ENCODE results near the gene ZBTB5. TPM values are rescaled to one million over a fixed set of nuclear protein-coding genes. Genes with fewer than 3 reads are reported as not detected.
"Not testable (repeated sequence)": the region's sequence is repeated elsewhere in the genome, so short reads cannot be mapped to it uniquely, and the experiment has no call there.

The ZBTB5 gene, protein sequence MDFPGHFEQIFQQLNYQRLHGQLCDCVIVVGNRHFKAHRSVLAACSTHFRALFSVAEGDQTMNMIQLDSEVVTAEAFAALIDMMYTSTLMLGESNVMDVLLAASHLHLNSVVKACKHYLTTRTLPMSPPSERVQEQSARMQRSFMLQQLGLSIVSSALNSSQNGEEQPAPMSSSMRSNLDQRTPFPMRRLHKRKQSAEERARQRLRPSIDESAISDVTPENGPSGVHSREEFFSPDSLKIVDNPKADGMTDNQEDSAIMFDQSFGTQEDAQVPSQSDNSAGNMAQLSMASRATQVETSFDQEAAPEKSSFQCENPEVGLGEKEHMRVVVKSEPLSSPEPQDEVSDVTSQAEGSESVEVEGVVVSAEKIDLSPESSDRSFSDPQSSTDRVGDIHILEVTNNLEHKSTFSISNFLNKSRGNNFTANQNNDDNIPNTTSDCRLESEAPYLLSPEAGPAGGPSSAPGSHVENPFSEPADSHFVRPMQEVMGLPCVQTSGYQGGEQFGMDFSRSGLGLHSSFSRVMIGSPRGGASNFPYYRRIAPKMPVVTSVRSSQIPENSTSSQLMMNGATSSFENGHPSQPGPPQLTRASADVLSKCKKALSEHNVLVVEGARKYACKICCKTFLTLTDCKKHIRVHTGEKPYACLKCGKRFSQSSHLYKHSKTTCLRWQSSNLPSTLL
- 13.6 and 14.6 TPM in 2 replicates for total RNA-seq (2014; rRNA removed; shearing (Covaris generic))

DNA sequence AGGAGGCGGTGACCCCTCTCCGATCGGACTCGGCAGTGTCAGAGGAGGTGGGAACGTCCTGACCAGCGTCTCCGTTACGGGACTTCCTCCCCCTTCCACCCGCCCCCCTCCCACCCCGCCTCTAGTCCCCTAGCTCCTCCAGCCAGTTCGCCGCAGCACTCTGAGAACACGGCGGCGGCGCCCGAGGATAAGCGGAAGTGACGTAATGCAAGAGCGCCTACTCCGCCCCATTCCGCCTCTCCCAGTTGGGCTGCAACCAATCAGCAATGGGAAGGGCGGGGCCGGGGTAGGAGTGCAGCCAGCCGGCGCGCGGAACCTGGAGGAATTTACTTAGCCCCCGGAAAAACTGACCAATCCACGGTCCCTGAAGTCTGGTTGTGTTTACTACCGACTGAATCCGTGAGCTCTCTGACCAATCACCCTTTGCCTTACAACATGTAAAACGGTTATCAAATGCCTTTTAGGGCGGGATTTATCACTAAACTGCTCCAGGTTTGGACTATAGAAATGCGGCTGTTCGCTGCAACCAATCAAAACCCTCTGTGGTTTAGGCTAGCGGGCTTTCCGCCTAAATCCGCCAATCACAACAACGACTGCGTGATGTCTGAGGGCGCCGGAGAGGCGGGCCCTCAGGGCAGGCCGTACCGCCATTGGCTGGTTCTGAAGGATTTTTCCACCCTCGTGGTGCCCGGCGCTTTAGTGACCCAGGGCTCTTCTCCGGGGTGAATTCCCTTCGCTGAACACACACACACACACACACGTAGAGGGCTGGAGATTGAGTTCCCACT lies at the start of gene ZBTB5:
ZBTB5 (minus strand) TSS at position 202 of the 788 bp plus-strand sequence. CDS start 22,899 bp downstream, outside the sequence.
- DNase-seq (ENCODE audit: low spot score): peak; percentile 100

DNA sequence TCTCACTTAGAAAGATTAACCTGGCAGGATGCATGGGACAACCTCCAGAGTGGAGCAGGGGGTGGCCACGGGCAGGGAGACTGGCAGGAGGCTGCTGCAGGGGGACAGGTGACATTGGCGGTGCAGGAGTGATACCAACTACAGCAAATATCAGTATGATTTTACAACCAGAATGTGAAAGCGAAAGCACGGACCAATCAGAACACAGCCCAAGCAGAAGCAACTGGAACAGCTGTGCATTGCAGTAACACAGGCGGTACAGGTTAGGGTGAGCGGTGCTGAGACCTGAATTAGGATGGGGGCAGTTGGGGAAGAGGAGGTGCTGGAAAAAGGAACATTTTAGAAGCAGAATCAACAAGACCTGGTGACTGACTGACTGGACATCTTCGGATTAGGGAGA lies 49.7 kb upstream of the ZBTB5 start:
- no peak for DNase-seq (ENCODE audit: low spot score)

DNA sequence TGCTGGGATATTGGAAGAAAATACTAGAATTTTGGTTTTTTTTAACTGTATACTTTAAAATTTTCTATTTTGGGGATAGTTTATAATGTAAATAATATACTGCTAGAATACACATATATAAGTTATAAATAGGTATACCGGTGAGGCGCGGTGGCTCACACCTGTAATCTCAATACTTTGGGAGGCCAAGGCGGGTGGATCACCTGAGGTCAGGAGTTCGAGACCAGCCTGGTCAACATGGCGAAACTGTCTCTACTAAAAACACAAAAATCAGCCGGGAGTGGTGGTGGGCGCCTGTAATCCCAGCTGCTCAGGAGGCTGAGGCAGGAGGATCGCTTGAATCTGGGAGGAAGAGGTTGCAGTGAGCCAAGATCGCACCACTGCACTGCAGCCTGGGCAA lies 49.2 kb upstream of the ZBTB5 start:
- not testable (repeated sequence) for DNase-seq (ENCODE audit: low spot score)

DNA sequence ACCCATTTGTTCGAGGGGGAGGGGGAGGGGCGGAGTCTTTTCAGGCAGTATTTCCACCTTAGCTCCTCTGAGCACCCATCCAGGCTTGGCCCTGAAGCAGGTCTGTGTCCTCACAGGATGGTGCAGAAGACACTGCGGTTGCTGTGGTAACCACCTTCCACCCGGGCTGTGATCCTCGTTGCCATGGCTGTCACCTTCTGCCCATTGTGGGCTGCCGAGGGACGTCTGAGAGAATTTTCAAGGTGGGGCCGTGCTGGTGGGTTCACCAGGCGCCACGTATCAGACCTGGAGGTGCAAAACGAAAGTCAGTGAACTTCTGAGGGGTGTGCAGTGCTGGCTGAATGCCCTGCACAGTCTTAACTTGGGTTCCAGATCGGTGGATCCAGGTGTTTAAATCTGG lies 47.2 kb upstream of the ZBTB5 start:
- DNase-seq (ENCODE audit: low spot score): no peak

DNA sequence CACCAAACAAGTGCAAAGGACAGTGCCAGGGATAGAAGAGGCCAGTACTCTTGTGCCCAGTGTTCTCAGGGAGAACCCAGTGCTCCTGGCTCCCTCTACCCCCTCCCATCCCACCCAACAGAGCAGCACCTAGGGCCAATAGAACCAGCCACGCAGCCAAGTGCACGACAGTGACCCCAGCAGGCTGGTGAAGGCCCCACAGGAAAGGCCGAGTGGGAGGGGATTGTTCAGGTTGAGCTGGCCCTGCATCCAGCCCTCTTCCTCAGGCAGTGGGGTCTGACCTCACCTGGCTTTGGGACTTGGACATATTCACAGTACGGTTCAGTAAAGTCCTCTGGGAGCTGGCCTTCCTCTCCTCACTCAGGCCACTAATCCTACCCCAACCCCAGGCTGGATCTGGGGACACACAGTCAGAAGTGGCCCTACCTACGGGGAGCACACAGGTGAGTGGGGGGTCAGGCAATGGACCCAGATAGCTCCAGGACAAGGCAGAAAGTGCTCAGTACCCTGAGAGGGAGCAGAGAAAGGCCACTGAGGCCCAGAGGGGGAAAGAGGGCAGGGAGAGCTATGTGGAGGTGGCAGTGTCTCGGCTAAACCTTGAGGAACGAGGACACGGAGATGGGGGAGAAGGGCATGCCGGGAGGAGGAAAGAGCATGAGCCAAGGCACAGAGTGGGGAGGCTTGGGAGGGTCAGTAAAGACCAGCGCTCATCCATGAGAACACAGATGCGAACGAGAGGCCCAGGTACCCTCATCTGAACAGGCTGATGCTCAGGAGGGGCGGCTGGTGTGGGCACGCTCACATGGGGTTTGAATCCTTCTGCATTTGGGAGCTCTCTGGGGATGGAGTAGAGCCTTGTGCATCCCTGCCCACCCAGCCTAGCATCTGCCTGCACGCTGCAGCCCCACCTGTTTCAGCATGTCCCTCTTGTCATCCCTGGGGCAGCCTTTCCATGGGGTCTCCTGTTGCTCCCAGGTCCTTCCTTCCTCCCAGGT lies 46.1 kb upstream of the ZBTB5 start:
- DNase-seq (ENCODE audit: low spot score): no peak

DNA sequence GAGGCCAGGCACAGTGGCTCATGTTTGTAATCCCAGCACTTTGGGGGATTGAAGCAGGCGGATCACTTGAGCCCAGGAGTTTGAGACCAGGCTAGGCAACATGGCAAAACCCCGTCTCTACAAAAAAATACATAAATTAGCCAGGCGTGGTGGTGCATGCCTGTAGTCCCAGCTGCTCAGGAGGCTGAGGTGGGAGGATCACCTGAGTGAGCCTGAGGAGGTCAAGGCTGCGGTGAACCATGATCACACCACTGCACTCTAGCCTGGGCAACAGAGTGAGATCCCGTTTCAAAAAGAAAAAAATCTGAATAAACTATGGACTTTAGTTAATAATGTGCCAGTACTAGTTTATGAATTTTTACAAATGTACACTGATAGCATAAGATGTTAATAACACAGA lies 44.8 kb upstream of the ZBTB5 start:
- not testable (repeated sequence) for DNase-seq (ENCODE audit: low spot score)

DNA sequence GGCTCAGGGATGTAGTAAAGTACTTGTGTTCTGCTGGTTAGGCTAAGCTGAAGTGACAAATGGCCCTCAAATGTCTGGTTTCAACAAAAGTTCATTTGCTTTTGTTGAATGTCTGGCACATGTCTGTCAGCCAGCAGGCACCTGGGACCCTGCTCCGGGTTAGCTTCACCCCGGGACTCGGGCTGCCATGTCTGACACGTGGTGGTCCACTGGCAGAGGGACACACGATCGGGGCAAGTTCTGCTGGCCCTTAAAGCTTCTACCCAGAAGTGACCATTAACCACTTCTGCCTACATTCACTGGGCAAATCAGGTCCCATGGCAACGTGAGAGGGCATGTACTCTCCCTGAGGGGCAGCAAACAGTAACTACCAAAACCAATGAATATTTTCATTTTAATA lies 44.3 kb upstream of the ZBTB5 start:
- no peak for DNase-seq (ENCODE audit: low spot score)

DNA sequence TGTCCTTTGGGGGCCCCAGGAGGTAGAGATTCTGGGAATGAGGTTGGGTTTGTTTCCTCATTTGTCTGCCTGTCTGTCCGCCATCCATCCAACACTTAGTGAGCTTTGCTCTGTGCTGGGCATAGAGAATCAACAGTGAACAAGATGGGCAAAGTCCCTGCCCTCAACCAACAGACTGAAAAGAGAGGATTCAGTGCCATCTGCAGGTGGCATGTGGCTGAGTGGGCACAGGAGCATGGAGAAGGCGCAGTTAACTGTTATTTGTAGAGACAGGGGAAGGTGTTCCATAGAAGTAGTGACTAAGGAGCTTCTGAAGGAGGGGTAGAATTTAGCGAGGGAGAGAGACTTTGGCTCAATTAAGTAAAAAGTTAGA lies 43.6 kb upstream of the ZBTB5 start:
- DNase-seq (ENCODE audit: low spot score): no peak

DNA sequence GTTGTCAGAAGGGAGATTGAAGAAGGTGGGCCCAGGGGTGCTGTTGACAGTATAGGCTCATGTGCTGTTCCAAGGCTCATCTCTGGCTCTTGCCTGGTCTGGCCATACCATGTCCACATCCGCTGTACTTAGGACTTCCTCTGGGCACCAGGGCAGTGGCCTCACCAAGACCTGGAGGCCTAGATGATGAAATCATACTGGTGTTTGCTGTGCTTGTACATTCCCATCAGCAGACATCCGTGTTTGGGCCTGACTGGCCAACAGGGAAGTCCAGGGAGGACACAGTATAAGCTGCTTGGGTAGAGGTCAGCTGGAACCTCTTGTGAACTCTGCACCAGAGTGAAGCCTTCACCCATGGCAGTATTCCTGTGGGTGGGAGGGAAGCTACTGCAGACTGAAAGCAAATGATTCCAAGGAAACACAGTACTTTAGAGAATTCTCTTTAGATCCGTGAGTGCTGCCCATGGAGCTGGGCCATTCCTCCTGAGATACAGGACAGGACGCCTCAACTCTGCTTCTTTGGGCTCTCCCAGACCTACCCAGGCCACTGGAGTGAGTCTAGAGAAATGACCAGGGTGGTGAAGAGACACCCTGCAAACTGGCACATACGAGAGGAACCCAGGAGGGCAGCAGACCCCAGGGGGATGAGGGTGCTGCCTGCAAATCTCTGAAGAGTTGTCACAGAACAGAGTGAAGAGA lies 43.0 kb upstream of the ZBTB5 start:
- DNase-seq (ENCODE audit: low spot score): no peak

DNA sequence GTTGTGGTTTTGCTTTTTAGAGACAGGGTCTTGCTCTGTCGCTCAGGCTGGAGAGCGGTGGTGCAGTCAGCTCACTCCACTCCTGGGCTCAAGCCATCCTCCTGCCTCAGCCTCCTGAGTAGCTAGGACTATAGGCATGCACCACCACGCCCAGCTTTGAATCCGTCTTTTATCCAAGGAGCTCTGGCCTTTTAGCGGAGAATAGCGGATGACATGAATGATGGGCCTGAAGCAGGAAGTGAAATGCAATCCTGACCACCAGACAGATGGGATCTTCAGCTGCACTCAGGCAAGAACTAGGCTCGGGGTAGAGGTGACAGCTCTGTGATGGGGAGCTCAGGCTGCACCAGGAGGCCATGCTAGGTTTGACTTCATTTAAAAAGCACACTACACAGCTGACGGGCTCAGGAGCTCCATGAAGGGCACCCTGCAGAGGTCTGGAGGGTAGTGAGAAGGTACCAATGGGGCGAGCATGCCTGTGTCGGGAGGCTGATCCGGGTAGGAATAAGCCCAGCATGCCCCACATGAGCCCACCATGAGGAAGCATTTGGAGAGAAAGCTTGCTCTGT lies 42.4 kb upstream of the ZBTB5 start:
- no peak for DNase-seq (ENCODE audit: low spot score)

DNA sequence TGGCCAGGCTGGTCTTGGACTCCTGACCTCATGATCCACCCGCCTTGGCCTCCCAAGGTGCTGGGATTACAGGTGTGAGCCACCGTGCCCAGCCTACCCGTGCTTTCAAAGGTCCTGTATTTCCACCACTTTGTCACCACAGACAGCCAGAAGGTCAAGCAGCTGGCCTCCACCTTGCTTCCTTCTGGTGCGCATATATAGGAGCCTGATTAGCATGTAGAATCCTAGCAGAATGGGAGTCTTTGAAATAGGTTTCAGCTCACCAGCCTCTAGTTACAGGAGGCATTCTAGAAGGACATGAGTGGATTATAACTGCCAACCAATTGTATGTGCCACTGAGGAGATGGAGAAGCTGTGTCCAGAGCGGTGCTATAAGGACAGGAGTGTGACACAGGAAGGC lies 39.4 kb upstream of the ZBTB5 start:
- no peak for DNase-seq (ENCODE audit: low spot score)

DNA sequence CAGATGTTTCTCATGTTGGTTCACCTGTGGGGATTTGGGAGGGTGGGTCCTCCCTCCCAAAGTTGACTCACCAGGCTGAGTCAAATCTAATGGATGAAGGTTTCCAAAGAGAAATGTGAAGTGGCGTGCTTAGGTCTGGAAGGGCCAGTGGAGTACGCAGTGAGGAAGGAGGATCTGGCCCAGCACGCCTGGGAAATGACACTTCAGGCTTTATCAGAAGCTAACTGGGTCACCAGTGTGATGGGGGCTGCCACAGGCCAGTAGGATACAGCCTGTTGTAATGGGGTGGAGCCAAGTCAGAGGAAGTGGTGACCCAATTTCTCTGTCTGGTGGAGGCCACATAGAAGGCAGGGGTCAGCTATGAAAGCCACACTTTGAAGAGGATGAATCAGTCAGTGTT lies 38.5 kb upstream of the ZBTB5 start:
- DNase-seq (ENCODE audit: low spot score): no peak

DNA sequence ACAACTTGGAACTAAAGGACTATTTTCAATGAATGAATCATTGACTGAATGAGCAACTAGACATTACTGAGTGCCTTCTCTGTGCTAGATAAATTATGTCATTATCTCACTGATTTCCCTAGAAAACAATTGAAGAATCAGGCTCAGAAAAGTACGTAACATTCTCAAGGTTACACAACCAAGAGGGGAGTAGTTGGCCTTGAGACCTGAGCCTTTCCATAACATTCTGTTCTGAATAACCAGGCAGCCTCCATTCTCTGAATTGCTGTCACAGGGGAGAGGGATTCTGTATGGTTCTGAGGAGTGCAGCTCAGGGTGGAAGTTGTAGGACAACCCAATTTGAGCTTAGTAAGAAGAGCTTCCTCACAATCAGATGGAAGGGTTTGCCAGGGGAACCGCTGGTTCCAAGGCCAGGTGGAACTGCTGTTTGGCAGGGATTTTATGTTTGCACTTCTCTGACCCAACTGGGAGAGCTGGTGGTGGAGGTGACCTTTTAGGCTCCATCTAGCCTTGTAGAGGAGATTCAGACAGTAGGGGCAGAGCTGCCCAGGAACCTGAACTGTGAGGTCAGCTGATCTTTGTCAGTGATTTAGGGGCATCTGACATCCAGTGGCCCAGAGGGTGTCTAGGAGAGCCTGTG lies 36.8 kb upstream of the ZBTB5 start:
- DNase-seq (ENCODE audit: low spot score): no peak

DNA sequence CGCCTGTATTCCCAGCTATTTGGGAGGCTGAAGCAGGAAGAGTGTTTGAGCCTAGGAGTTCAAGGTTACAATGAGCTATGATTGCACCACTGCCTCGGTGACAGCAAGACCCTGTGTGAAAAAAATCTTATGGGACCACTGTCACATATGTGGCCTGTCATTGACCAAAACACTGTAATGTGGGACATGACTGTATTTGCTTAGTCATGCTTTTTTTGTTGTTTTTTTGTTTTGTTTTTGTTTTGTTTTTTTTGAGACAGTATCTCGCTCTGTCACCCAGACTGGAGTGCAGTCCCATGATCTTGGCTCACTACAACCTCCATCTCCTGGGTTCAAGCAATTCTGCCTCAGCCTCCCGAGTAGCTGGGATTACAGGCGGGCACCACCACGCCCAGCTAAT lies 34.0 kb upstream of the ZBTB5 start:
- no peak for DNase-seq (ENCODE audit: low spot score)

DNA sequence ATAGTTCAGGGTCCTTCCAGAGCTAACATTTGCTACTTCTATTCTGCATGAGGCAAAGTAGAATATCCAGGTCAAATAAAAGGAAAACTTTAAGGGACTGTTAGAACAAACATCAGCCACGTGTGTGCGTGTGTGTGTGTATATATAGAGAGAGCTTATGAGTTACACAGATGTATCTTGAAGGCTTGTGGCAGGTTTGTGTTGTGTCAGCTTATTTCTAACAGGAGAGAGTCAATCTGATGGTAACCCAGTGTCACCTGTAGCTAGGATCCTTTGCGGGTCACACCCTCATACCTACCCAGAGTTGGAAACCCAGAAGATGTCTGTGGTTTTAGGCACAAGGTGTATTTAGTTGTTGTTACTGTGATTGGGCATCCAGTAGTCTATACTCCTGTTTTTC lies 33.2 kb upstream of the ZBTB5 start:
- no peak for DNase-seq (ENCODE audit: low spot score)

DNA sequence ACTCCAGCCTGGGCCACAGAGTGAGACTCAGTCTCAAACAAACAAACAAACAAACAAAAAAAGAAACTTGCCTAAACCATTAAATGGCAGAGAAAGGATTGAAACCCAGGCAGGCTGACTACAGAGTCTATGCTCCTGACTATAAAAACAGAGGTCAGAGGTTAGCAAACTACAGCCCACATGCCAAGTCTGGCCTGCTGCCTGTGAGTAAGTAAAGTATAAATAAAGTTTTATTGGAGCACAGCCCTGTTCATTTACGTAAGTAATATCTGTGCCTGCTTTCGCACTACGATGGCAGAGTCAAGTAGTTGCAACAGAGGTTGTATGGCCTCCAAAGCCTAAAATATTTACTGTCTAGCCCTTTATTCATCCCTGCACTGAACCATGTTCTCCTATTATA lies 32.1 kb upstream of the ZBTB5 start:
- DNase-seq (ENCODE audit: low spot score): no peak

DNA sequence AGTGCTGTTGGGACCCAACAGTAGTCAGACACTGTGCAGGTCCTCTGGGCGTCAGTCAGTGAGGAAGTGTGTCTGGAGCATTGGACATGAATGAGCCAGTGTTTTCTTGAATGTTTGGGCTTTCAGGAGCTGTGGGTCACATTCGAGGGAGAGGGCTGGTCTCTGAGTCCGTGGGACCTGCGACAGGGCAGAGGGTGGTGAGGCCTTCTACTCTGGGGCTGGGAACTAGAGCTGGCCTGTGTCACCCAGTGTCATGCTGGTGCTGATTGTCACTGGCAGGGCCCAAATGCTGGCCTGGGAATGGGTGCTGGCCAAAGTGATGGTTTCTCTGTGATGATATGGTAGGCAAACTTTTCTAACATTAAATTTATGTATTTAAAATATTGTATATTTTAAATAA lies 30.8 kb upstream of the ZBTB5 start:
- no peak for DNase-seq (ENCODE audit: low spot score)

DNA sequence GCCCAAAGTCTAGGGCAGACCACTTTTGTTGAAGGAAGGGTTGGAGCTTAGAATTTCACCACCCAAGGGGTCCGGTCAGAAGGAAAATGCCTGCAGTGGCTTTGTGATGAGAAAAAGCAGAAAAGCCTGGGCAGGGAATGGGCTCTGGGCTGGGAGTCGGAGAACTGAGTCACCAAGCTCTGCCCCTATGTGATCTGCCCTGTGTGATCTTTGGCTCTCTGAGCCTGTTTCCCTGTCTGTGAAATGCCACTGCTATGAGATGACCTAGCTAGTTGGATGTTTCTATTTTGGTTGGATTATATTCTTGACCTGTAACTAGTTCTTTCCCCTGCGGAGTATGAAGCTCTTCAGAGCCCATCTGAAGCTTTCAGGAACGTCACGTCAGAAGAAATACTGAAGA lies 30.3 kb upstream of the ZBTB5 start:
- no peak for DNase-seq (ENCODE audit: low spot score)

DNA sequence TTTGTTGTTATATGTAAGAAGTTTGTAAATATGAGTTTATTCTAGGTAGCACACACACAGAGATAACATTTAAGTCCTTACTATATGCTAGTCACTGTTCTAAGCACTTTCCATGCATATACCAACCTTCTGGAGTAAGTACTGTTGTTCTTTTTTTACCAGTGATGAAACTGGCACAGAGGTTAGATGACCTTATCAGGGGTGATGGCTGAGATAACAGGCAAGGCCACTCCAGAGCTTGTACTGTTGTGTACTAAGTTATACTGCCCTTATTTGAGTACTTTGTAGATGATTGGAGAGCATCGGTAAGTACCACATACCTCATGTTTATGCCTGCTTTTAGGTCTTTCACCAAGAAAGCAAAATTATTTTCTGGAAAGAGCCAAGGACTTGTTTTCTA lies 26.7 kb upstream of the ZBTB5 start:
- DNase-seq (ENCODE audit: low spot score): no peak

All from H4 (cell line).